IMR-90 (cell line): Measurements from ENCODE around the gene ZNF20. TPM values are rescaled to one million over a fixed set of nuclear protein-coding genes. Genes with fewer than 3 reads are reported as not detected.

ENCODE experiments used
- ATAC-seq: fragments of 200-7000 bp; cut with Tn5 transposase; 2 replicates; pipeline ENCODE4 v1.9.1; 2020; ENCODE audit warnings: low read depth, mild to moderate bottlenecking, moderate library complexity
- BruUV-seq: library from RNA; stranded (reverse); fragments of 400-500 nt; replicated peaks from 2 replicates; lab custom pipeline; 2021; lab: Mats Ljungman, UMichigan
- CTCF ChIA-PET: fragments of 300-600 bp; formaldehyde crosslinking; extraction: SDS; loops from one replicate; lab custom pipeline; 2021; ENCODE audit warnings: antibody characterized with exemption; lab: Yijun Ruan, JAX
- POLR2A ChIA-PET: fragments of 300-600 bp; sonication (Branson Sonifier 250); formaldehyde crosslinking; loops from one replicate; lab custom pipeline; 2022; ENCODE audit warnings: antibody characterized with exemption; ENCODE audit not compliant: unreplicated experiment; lab: Charles Lee
- DNase-seq: peaks from one replicate; pipeline ENCODE4 v3.0.0; 2013
- H2AFZ ChIP-seq: replicated peaks from 2 replicates; pipeline ENCODE3; 2013; ENCODE audit warnings: low read length, mild to moderate bottlenecking; ENCODE audit not compliant: poor library complexity
- H2AK5ac ChIP-seq: 2 replicates; pipeline ENCODE4 v1.6.1; 2013; ENCODE audit warnings: low read depth, low read length, inconsistent platforms
- H2AK9ac ChIP-seq: replicated peaks from 2 replicates; pipeline ENCODE3; 2013; ENCODE audit warnings: mild to moderate bottlenecking, low read depth, low read length, moderate library complexity; ENCODE audit not compliant: poor library complexity
- H2BK120ac ChIP-seq: 2 replicates; pipeline ENCODE4 v1.6.1; 2013; ENCODE audit warnings: low read depth, low read length, inconsistent platforms
- H2BK15ac ChIP-seq: 3 replicates; pipeline ENCODE4 v1.6.1; 2013; ENCODE audit warnings: low read depth, low read length, inconsistent platforms
- H2BK20ac ChIP-seq: 2 replicates; pipeline ENCODE4 v1.6.1; 2013; ENCODE audit warnings: low read depth, mild to moderate bottlenecking, inconsistent platforms, low read length, moderate library complexity
- H2BK5ac ChIP-seq: 2 replicates; pipeline ENCODE4 v1.6.1; 2013; ENCODE audit warnings: mild to moderate bottlenecking, low read depth, low read length, inconsistent platforms; ENCODE audit not compliant: poor library complexity, severe bottlenecking
- H3K14ac ChIP-seq: replicated peaks from 2 replicates; pipeline ENCODE4 v1.6.1; 2013; ENCODE audit warnings: low read depth, low read length, inconsistent platforms
- H3K18ac ChIP-seq: 2 replicates; pipeline ENCODE4 v1.6.1; 2013; ENCODE audit warnings: low read depth, low read length, control low read depth
- H3K23ac ChIP-seq: 2 replicates; pipeline ENCODE4 v1.6.1; 2013; ENCODE audit warnings: low read depth, low read length, inconsistent platforms
- H3K27ac ChIP-seq: 2 replicates; pipeline ENCODE4 v1.5.1; 2013; ENCODE audit warnings: mild to moderate bottlenecking, control low read depth, low read length; ENCODE audit not compliant: insufficient read depth
- H3K27me3 ChIP-seq: 2 replicates; pipeline ENCODE4 v1.6.1; 2013; ENCODE audit warnings: low read length; ENCODE audit not compliant: control insufficient read depth, insufficient read depth
- H3K36me3 ChIP-seq: 2 replicates; pipeline ENCODE4 v1.6.1; 2013; ENCODE audit warnings: low read length, mixed read lengths; ENCODE audit not compliant: control insufficient read depth, insufficient read depth
- H3K4ac ChIP-seq: 2 replicates; pipeline ENCODE4 v1.6.1; 2013; ENCODE audit warnings: low read depth, low read length, inconsistent platforms
- H3K4me1 ChIP-seq: 2 replicates; pipeline ENCODE4 v1.6.1; 2013; ENCODE audit warnings: low read length, mixed read lengths; ENCODE audit not compliant: control insufficient read depth, insufficient read depth
- H3K4me2 ChIP-seq: 2 replicates; pipeline ENCODE4 v1.6.1; 2013; ENCODE audit warnings: low read depth, mild to moderate bottlenecking, control low read depth, low read length, moderate library complexity
- H3K4me3 ChIP-seq: 2 replicates; pipeline ENCODE4 v1.5.1; 2013; ENCODE audit warnings: low read depth, mild to moderate bottlenecking, control low read depth, low read length, moderate library complexity; ENCODE audit not compliant: insufficient read depth
- H3K56ac ChIP-seq: 2 replicates; pipeline ENCODE4 v1.6.1; 2013; ENCODE audit warnings: low read length, inconsistent platforms; ENCODE audit not compliant: insufficient read depth; ENCODE audit errors: extremely low read depth
- H3K79me1 ChIP-seq, 2 experiments: 2 replicates each; pipeline ENCODE4 v1.6.1; 2013; ENCODE audit warnings: low read length in 2 of 2, inconsistent platforms in 1 of 2, low read depth in 1 of 2
- H3K9ac ChIP-seq: 2 replicates; pipeline ENCODE4 v1.6.1; 2013; ENCODE audit warnings: low read depth, low read length, control low read depth
- H3K9me1 ChIP-seq: 2 replicates; pipeline ENCODE4 v1.6.1; 2013; ENCODE audit warnings: low read length, inconsistent platforms; ENCODE audit not compliant: insufficient read depth
- H3K9me3 ChIP-seq: 2 replicates; pipeline ENCODE4 v1.6.1; 2013; ENCODE audit warnings: low read length; ENCODE audit not compliant: control insufficient read depth, insufficient read depth
- H4K20me1 ChIP-seq: 2 replicates; pipeline ENCODE4 v1.6.1; 2013; ENCODE audit warnings: low read length, inconsistent platforms; ENCODE audit not compliant: insufficient read depth
- H4K5ac ChIP-seq: 2 replicates; pipeline ENCODE4 v1.6.1; 2013; ENCODE audit warnings: mild to moderate bottlenecking, low read depth, low read length, control low read depth
- H4K8ac ChIP-seq, 2 experiments: 2 replicates each; pipeline ENCODE4 v1.6.1; 2013; ENCODE audit warnings: low read depth in 2 of 2, low read length in 2 of 2, control low read depth in 1 of 2, inconsistent platforms in 1 of 2
- H4K91ac ChIP-seq: 2 replicates; pipeline ENCODE4 v1.6.1; 2013; ENCODE audit warnings: low read depth, low read length, inconsistent platforms; ENCODE audit not compliant: insufficient read depth
- CEBPB ChIP-seq: IDR thresholded peaks from 2 replicates; pipeline ENCODE4 v1.6.1; 2012; ENCODE audit warnings: low read depth, low read length, improper control_type of control experiment
- MAZ ChIP-seq: IDR thresholded peaks from 2 replicates; pipeline ENCODE4 v1.6.1; 2012; ENCODE audit warnings: low read depth, mild to moderate bottlenecking, low read length, improper control_type of control experiment, moderate library complexity, borderline replicate concordance
- MXI1 ChIP-seq: IDR thresholded peaks from 2 replicates; pipeline ENCODE4 v1.6.1; 2012; ENCODE audit warnings: low read depth, mild to moderate bottlenecking, low read length, moderate library complexity, borderline replicate concordance
- POLR2A ChIP-seq: IDR thresholded peaks from 2 replicates; pipeline ENCODE4 v1.6.1; 2012; ENCODE audit warnings: mild to moderate bottlenecking, low read depth, low read length
- WGBS, 2 experiments: methylation state at CpG; one replicate each; pipeline versions ENCODE4 v1.1.5 to v1.1.7; 2013; ENCODE audit warnings: missing lambda C conversion rate in 2 of 2; ENCODE audit not compliant: insufficient read length in 1 of 2; ENCODE audit errors: extremely low coverage in 2 of 2; 5-methylcytosine and 5-hydroxymethylcytosine counted together
- dilution Hi-C: fragments of 300-500 bp; cut with HindIII; formaldehyde crosslinking; loops from one replicate; pipeline ENCODE4 v1.14.3; 2018; ENCODE audit warnings: low sequenced_read_pairs; ENCODE audit not compliant: unreplicated experiment
- in situ Hi-C: fragments of 300-500 bp; cut with MboI; formaldehyde crosslinking; loops from 3 replicates; pipeline ENCODE4 v1.14.3; 2019; ENCODE audit warnings: low sequenced_read_pairs, inconsistent platforms, mixed read lengths
- intact Hi-C: fragments of 100-400 bp; cut with micrococcal nuclease; formaldehyde crosslinking; loops from 2 replicates; pipeline ENCODE4 v1.10.0; 2022
- polyA plus RNA-seq, 3 experiments: library from polyadenylated mRNA; depleted of rRNA; stranded (reverse); fragments of >200 nt; gene quantifications; 2 replicates each; pipeline ENCODE4 v1.2.3, GENCODE V29; 2012; ENCODE audit warnings: low replicate concordance in 1 of 3
- total RNA-seq: library from RNA; depleted of rRNA; stranded (reverse); fragments of >200 nt; gene quantifications from 2 replicates; pipeline ENCODE4 v1.2.3, GENCODE V29; 2012
- TF ChIP-seq, protein P1 (sequence below): fragments of 150-350 bp; IDR thresholded peaks from 2 replicates; pipeline ENCODE4 v1.6.1; 2017; ENCODE audit warnings: mild to moderate bottlenecking, antibody characterized with exemption, low read length, low read depth

Gene ZNF20
- total and polyA plus RNA-seq, 2 of the 4 experiments (the other 2 are of a cell fraction), result 2.1 to 7.9 TPM

DNA sequence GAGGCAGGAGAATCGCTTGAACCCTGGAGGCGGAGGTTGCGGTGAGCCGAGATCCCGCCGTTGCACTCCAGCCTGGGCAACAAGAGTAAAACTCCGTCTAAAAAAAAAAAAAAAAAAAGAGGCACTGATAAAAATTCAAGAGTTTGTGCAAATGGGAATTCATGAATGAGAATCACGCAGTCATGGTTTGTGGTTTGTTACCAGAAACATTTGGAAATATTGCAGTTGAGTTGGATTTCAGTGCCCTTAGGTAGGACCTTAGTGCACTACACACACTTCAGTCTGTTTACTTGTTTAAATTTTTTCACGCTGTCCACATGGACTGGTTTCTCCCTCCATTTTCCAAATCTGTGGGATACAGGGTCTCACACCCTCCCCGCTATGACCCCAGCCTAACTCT lies 47.2 kb downstream of the ZNF20 start:
- no peak overlapping the region for H3K4ac ChIP-seq
- no peak overlapping the region for H3K56ac ChIP-seq
- H4K5ac ChIP-seq, result no peak overlapping the region
- H3K18ac ChIP-seq, result no peak overlapping the region
- H2AK5ac ChIP-seq, result no peak overlapping the region
- CTCF ChIA-PET, result no interaction called here
- 24% methylated on average over 7 of the region's 10 CpGs; no CpG with 5 or more reads in 1 of the 2 experiments for WGBS, 2 experiments
- POLR2A ChIA-PET, result no interaction called here
- no peaks in the 10 kb centered on the region for H4K20me1 ChIP-seq
- no peak overlapping the region; a peak in 1 of 4 replicates for H4K8ac ChIP-seq
- peak overlapping the region; percentile 16 for H2AFZ ChIP-seq
- no peaks in the 10 kb centered on the region for H3K36me3 ChIP-seq
- H2BK20ac ChIP-seq, result no peak overlapping the region
- TF ChIP-seq POLR2A, result no peak
- TF ChIP-seq, protein P1, sequence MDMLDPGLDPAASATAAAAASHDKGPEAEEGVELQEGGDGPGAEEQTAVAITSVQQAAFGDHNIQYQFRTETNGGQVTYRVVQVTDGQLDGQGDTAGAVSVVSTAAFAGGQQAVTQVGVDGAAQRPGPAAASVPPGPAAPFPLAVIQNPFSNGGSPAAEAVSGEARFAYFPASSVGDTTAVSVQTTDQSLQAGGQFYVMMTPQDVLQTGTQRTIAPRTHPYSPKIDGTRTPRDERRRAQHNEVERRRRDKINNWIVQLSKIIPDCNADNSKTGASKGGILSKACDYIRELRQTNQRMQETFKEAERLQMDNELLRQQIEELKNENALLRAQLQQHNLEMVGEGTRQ, result no peak
- TF ChIP-seq MXI1, result no peak
- no peak for TF ChIP-seq MAZ
- TF ChIP-seq CEBPB, result no peak
- peak overlapping the region; percentile 4; the same call in 1 of the 2 replicates for H3K23ac ChIP-seq
- H3K4me3 ChIP-seq, result peak overlapping the region; percentile 91
- intact Hi-C loops (loop anchor here (1.0 to 5.0 kb wide), 2 partner anchors 48 to 274 kb away; partner anchors contain the start of gene ZNF442), in situ Hi-C loops (no loop called here), dilution Hi-C loops (no loop called here)
- no peak overlapping the region for H2BK5ac ChIP-seq
- BruUV-seq, result no TSS peak
- H2AK9ac ChIP-seq, result peak overlapping the region; percentile 29
- peak overlapping the region; percentile 61 for H3K4me2 ChIP-seq
- H3K14ac ChIP-seq, result no peak overlapping the region
- DNase-seq, result peak; percentile 11
- H3K9me1 ChIP-seq, result peaks cover 3% of the 10 kb centered on the region; the same call in 1 of the 2 replicates
- H3K27ac ChIP-seq, result no peak overlapping the region
- H2BK15ac ChIP-seq, result no peak overlapping the region
- H3K27me3 ChIP-seq, result no peaks in the 10 kb centered on the region
- 0 out of 2 replicates have a peak, but pooled peaks cover 2% of the 10 kb centered on the region for H3K4me1 ChIP-seq
- H2BK120ac ChIP-seq, result no peak overlapping the region
- H3K79me1 ChIP-seq, result peaks cover 14 to 25% of the 10 kb centered on the region in 2 experiments
- ATAC-seq, result no peak
- peak overlapping the region; percentile 84 for H3K9ac ChIP-seq
- H3K9me3 ChIP-seq, result no peaks in the 10 kb centered on the region; the same call in 1 of the 2 replicates
- H4K91ac ChIP-seq, result no peak overlapping the region
